ENCODE data around the gene RFX3.
"Not testable (repeated sequence)": the region's sequence is repeated elsewhere in the genome, so short reads cannot be mapped to it uniquely, and the experiment has no call there.

The RFX3 gene

GRCh38 chr9:3359048-3359692 is 166.6 kb downstream of the RFX3 start:
- DNase-seq (ENCODE audit: low read depth in 2 of 2), result no peak

- no peak for DNase-seq (ENCODE audit: low read depth in 2 of 2)
Measured at GRCh38 chr9:3348169-3348568, 177.6 kb downstream of the RFX3 start.

- no peak for DNase-seq (ENCODE audit: low read depth in 2 of 2)
Measured at GRCh38 chr9:3346549-3346948, 179.3 kb downstream of the RFX3 start.

DNA sequence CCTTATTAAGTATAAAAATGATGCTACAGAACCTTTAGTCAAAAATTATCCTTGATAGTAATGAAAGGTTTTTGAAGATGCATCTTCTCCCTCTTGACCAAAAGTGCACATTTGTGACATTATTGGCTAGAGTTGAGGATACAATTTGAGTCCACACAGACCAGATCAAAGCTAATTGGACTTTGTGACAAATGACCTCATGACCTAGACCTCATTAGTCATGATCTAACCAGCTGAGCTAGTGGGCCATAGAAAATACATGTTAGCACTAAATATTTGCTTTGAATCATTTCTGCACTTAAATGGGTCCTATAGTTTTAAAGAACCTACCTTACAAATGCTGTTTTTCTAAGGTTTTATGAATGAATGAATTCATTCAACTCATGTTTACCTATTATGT is 182.1 kb downstream of the RFX3 start:
- DNase-seq (ENCODE audit: low read depth in 2 of 2), result no peak

GRCh38 chr9:3342159-3342777 is 183.5 kb downstream of the RFX3 start:
- no peak for DNase-seq (ENCODE audit: low read depth in 2 of 2)

GRCh38 chr9:3337515-3338225 is 188.1 kb downstream of the RFX3 start:
- no peak for DNase-seq (ENCODE audit: low read depth in 2 of 2)

GRCh38 chr9:3336951-3337350 is 188.8 kb downstream of the RFX3 start:
- no peak for DNase-seq (ENCODE audit: low read depth in 2 of 2)

- no peak for DNase-seq (ENCODE audit: low read depth in 2 of 2)
Measured at GRCh38 chr9:3332802-3333201, 193.0 kb downstream of the RFX3 start.

DNA sequence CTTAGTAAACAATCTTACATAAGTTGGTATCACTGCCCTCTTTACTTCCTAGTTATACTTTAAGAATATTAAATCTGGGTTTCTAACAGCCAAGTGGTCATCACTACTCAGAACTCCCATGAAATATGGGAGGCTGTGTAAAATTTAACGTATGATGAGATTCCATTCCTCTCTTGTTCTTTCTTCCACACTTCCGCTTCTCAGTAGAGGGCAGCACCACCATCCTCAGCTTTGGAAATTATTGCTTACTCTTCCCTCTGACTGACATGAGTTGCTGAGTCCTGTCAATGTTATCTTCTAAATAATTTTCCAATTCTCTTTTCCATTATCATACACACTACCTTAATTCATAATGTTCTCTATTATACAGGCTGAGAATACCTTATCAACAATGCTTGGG is 194.0 kb downstream of the RFX3 start:
- no peak for DNase-seq (ENCODE audit: low read depth in 2 of 2)

- DNase-seq (ENCODE audit: low read depth in 2 of 2), result no peak
Measured at GRCh38 chr9:3330792-3331420, 194.9 kb downstream of the RFX3 start.

DNA sequence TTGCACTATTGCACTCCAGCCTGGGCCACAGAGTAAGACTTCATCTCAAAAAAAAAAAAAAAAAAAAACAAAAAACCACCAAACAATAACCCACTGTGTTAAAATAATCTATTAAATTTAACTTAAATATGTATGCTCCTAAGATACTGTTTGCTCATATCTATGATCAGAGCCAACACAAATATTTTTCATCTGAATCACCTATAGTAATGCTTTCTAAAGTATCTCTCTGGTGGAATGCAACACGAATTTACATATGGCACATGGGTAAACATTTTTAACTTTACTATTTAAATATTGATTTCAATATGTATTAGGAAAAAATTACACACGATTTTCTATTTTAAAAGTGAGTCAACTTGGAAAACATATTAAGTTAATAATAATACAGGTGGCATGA is 196.4 kb downstream of the RFX3 start:
- no peak for DNase-seq (ENCODE audit: low read depth in 2 of 2)

DNA sequence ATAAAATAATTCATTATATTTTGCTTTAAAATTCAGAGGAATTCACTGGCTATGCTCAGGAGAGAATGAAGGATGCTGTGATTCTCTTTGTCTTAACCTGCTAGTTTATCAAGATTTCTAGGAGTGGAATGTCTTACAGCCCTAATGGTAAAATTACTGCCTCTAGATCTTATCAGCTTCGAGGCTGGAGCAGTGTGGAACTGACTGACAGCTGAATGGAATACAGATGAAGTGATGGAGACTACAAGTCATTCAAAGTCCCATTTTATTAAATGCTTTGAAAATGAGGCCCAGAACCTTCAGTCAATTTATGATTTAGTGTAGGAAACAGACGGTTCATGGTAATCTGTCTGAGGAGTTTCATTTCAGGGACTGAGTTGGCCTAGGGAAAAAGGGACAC is 202.1 kb downstream of the RFX3 start:
- no peak for DNase-seq (ENCODE audit: low read depth in 2 of 2)

DNA sequence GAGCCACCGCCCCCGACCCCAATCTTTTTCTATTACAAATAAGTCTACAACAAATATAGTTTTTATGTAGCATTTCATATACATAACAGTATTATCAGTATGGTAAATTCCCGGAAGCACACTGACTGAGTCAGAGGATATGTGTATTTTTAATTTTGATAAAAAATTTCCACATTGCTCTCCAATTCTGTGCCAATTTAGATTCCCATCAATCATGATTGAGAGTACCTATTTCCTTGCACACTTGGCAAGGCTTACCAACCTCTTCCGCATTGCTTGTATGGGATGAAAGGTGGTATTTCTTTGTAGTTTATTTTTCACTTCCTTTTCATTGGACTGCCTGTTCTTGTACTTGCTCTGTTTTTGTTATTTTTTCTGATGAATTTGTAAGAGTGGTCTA is 204.6 kb downstream of the RFX3 start:
- no peak for DNase-seq (ENCODE audit: low read depth in 2 of 2)

GRCh38 chr9:3312595-3312994 is 213.2 kb downstream of the RFX3 start:
- not testable (repeated sequence) for DNase-seq (ENCODE audit: low read depth in 2 of 2)

- DNase-seq (ENCODE audit: low read depth in 2 of 2), result no peak
Measured at GRCh38 chr9:3308609-3309008, 217.2 kb downstream of the RFX3 start.

DNA sequence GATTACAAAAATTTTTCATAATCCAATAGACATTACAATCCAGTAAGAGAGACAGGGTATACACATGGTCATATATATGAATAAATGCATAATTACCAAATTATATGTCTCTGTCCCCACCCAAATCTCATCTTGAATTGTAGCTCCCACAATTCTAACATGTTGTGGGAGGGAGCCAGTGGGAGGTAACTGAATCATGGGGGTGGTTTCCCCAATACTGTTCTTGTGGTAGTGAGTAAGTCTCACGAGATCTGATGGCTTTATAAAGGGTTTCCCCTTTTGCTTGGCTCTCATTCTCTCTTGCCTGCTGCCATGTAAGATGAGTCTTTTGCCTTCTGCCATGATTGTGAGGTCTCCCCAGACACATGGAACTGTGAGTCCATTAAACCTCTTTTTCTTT is 221.4 kb downstream of the RFX3 start:
- not testable (repeated sequence) for DNase-seq (ENCODE audit: low read depth in 2 of 2)

DNA sequence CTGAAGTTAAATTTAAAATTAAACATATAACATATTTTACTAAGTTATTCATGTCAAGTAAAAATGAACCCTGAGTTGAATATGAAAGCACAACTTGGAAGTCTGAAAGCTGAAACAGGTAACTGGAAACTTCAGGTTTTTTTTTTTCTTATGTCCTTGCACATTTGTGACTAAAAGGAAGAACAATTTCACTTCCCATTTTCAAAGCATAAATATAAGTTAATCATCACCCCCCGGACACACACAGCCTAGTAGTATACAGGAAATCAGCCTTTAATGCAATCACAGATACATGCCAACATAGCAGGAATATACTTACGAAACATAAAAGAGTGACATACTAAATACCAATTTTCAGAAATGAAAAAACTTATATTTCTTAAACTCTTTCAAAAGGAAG is 225.9 kb downstream of the RFX3 start:
- DNase-seq (ENCODE audit: low read depth in 2 of 2), result no peak

DNA sequence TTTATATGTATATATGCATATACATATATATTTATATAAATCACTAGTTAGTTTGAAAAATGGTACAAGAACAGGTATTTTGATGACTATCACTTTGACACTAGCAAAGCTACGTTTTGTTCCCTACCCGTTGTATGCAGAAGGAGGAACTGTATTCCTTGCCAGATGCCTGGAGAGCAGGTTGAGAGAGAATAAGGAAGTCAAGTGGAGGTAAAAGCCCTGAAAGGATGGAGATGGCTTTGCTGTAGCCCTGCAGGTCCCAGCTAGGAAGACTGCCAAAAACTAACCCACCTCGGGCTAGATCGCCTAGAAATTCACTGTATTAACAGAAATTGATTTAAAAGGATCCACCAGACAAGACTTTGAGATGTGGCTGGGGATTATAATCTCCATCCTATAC is 229.3 kb downstream of the RFX3 start:
- DNase-seq (ENCODE audit: low read depth in 2 of 2), result no peak

DNA sequence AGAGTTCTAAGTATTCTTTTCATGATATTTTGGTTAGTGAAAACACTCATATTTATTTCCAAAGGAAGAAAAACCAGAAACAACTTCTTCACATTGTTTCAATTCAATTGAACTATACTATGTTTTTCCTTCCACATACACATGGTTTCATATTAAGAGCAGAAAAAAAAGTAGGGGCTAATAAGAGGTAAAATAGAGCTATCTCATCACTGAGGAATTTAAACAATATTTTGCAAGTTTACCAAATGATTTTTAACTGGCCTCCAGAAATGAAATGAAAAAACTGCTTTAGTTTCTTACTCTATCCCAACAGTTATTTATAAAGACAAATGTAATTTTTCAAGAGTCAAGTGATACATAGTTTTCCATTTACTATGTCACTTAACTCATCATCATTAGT is 233.5 kb downstream of the RFX3 start:
- no peak for DNase-seq (ENCODE audit: low read depth in 2 of 2)

DNA sequence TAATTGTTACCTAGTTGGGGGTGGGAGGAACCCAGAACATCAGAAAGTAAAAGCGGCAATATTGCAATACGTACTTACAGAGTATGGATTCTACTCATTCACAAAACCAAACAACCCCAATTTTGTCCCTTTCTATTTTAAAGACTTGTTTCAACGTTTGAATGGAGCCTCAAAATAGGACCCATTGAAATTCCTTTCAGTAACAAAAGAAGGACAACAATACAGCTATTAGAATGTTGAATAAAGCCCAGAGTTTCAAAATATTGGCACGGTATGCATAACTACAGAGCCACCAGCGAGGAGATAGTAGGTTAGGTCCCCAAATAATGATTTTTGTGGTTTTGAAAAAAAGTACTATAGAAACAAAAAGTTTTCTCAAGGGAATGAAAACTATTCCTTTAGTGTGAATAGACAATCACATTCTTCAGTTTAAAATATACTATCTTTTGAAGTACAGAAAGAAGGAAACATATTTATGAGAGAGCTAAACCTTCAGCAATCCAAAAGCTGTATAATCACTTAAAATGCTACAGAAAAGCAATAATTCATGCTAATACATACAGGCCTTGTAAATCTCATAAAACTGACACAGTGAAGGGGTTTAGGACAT is 235.5 kb downstream of the RFX3 start:
- DNase-seq (ENCODE audit: low read depth in 2 of 2), result no peak

DNA sequence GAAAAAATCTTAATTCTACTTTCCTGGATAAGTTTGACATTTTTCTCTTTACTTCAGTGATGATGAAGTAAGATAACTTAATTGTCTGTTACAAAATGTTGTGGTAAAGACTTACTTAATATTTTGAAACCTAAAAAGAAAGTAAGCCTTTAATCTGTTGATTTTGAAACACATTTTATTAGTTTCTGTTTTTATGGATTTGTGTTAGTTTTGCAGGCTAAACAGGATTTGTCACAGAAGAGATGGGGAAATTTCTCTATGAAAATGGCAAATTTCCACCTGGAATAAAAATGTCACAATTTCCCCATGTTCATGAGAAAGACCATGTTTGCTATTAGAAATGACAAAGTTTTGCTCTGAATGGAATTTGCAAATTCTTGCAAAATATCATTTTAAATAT is 237.1 kb downstream of the RFX3 start:
- DNase-seq (ENCODE audit: low read depth in 2 of 2), result no peak

DNA sequence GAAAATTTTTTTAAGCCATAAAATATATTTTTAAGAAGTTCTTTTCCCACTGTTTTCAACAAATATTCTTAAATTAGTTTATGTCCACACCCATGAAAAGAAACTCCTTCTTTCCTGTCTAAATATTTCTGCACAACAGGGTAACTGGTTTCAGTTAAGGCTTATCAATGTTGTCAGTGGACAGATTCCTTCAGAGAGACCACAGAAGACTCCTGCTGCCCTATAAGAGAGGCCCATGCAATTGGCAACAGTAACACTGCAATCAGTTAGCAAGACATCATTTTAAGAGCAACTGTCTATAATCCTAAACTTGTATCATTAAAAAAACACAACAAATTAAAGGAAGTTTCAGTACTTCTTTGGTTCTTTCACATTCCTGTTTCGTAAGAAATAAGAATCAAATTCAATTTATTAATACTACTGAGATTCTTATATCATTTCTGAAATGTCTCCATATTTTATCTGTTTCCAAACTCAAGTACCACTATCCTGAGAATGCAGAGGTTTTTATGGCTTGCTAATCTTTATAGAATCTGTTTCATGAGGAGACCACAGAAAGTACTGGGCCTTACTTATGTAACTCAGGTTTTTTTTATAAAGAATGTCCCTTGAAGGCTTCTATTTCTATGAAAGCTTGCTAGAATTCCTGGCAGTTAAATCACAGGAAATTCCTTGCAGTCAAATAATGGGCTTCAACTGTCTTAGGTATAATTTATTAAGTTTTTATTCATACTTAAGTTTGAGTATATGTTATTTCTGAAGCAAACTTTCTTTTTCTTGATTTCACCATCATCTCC is 240.2 kb downstream of the RFX3 start:
- DNase-seq (ENCODE audit: low read depth in 2 of 2), result no peak
